Stromal cell of bone marrow (primary cell): ENCODE results near the gene PARVA.

ENCODE experiments used
- DNase-seq: peaks from one replicate; pipeline ENCODE4 v3.0.0-alpha.2; 2012; ENCODE audit warnings: low read depth

PARVA gene

DNA sequence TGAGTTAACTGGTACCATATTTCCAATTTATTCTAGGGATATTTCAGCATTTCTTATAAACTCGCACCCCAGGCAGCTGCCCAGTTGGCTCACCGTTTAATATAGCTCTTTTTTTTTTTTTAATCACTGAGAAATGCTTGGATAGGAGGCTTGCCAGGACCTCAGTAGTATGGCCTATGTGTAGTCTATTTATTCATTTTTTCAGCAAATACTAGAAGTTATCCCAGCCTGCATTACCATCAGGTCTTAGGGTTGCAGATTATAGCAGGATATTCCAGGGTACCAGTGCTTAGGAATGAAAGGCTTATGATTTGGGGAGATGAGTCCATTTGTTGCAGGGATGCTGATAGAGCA, 26.6 kb downstream of the PARVA start:
- DNase-seq: no peak

DNA sequence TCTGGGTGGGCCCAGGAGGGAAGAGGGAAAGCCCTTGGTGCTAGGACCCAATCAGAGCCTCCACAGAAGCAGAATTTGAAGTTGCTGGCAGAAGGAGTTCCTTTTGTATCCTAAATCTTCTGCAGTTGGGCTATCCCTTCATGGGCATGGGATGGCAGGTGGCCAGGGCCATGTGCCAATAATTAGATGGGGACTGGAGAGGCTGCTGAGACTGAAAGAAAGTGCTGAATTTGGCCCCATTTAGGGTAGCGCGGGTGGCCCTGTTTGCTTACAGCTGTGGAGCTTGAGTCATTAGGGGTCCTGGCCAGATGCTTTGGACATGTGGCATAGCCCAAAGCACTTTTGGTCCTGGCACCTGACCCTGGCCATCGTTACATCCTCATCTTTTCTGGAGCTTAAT, 27.1 kb downstream of the PARVA start:
- DNase-seq: no peak

DNA sequence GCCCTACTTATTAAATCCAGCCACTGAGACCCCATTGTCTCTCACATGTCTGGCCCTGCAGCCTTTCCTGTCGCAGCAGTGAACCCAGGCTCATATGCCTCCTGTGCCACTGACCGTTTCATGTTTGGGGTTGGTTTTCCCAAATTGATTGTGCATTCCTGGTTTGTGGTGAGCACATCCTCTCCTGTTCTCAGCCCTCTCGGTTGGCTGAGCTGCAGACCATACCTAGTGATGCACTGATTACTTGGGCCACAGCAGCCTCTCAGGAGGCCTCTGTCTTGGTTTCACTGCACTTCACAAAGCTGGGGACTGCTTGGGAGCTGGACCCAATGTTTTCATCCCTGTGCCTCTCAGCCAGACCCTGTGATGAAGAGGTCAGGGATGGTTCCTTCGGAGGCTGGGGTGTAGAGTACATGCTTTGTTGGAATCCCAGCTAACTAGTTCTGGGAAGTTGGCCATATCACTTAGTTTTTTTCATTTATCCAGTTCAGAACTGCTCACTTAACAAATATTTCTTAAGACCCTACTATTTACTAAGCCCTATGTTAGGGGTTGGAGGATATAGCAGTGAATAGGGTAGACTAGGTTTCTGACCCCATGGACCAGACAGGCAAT, 30.9 kb downstream of the PARVA start:
- DNase-seq: no peak

DNA sequence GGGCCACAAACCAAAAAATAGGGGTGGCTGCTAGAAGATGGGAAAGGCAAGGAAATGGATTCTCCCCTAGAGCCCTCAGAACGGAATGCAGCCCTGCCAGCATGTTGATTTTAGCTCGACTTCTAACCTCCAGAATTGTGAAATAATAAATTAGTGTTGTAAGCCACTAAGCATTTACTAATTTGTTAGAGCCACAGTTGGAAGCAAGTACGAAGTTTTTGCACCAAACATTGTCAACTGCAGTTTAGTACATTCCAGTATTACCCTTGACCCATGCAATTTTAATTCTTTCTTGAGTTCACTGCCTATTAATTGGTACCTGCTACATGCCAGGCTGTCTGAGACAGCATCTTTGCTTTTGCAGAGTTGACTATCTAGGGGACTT, 32.2 kb downstream of the PARVA start:
- no peak for DNase-seq

DNA sequence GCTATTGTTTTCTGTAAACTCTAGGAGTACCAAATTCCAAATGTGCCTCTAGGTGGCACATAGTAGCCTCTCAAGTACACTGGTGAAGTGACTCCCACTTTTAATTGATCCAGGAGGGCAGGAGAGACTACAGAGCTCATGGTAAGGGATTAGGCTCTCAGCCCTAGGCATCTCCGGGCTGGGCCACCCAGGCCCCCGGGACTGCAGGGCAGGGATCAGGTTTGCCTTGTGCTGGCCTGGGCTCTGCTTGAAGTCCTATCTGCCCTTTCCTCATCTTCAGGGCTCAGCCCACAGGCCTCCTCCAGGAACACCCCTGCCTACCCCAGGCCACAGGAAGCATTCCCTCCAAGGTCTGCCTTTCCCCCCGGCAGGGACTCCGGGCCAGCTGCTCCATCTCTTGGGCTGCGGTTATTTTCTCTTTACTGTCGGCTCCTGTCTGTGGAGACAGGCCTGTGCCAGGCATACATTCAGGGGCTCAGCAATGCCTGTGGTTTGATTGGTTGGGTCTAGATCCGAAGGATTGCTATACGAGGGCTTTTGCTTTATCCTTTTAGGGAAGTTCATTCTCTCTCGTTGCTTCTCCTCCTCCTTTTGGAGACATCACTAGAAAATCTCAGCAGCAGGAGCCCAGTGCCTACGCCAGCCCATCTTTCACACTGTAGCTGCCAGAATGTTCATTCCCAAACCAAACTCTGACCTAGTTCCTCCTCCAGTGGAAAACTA, 32.8 kb downstream of the PARVA start:
- no peak for DNase-seq

DNA sequence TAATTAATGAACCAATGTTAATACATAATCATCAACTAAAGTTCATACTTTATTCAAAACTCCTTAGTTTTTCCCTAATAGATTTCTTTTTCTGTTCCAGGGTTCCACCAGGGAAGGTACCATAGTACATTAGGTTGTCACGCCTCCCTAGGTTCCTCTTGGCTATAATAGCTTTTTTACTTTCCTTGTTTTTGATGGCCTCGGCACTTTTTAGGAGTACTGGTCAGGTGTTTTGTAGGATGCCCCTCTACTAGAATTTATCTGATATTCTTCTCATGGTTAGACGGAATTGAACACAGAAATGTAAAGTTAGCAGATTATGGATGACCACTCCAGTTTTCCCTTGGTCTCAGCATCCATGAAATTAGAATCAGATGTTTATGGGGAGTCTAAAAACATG, 34.0 kb downstream of the PARVA start:
- DNase-seq: no peak

DNA sequence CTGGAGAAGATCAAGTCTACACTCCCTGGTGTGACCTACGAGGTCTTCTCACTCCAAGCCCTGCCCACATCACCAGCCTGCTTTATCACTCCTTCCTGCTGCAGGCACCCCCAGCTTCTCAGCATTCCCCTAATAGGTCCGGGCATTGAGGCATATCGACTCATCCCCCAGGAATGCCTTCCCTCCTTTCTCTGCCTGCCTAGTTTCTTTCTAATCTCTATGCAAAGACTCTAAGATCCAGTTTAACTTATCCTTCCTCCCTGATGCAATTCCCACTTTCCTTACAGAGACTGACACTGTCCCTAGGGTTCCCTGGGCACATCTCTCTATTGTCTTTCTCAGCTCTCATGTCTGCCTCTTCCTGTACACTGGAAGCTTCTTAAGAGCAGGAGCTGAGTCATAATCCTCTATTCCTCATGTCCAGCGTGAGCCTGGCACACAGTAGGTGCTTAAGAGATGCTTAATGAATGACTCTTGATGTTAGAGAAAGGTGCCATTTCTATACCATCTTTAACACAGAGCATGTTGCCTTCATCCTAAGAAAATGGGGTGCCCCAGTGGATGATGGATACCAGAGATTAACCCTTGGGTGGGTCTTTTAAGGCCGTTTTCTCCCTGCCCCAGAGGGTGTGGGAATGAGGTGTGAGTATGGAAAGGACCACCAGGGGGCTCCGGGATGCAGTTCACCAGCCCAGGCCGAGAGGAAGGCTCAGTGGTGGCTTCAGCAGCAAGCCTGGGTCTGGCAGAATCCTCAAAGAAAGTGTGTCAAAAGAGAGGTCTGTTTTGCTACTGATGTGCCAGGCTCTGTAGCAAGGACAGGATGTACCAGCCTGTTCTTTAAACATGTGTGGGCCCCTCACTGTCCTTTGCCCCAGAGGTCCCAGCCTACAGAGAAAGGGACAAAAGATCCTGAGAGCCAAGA, 34.7 kb downstream of the PARVA start:
- peak; percentile 78 for DNase-seq

DNA sequence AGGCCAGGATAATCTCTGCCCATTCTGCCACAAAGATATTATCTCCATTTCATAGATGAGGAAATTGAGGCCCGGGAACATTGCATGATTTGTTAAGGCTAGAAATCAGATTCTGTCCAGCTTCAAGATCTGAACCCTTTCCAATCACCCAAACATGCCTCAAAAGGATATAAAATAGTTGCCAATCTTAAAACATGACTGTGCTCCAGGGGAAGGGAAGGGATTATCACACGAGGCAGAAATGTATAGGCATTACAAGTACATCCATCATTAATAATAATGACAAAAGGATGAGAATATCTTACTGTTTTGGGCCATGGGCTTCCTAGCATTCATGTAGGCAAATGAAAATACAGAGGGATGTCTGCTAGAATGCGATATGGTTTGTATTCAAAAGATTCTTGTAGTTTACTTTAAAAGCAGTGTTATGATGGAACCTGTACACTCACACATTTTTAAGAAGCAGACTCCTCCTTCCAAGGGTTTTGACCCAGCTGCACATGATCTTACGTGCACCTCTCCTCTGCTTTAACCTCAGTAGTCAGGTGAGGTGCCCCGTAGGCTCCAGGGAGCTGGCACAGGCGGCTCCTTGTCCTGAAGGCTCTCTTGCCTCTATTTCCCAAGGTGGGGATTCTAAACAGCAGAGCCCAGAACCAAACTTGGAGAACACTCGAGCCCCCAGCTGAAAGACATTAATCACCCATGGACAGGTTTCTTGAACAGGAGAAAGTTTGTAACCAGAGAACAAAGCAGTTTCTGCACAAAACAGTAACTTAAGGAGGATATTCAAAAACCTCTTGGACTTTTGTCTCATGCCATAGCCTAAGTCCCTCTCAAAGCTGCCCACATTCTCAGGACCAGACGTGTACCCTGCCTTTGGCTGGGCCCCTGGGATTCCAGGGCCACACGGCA, 36.0 kb downstream of the PARVA start:
- DNase-seq: no peak

DNA sequence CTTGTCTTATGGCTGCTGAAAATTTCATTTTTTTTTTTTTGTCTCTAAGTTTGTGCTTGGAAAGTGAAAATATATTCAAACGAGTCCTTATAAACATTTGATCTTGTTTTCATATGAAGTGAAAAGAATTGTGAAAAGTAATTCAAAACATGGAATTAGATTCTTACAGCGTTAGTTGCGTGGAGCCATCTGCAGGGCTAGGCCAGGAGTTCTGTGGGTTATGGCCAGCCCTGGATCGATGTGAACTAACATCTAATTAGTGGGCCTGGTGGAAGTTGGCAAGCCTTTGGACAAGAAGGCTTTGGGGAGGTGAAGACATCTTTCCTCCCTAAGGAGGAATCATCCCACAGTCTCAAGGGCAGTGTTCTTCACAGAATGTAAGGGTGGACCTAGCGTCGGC, 37.2 kb downstream of the PARVA start:
- DNase-seq: no peak

DNA sequence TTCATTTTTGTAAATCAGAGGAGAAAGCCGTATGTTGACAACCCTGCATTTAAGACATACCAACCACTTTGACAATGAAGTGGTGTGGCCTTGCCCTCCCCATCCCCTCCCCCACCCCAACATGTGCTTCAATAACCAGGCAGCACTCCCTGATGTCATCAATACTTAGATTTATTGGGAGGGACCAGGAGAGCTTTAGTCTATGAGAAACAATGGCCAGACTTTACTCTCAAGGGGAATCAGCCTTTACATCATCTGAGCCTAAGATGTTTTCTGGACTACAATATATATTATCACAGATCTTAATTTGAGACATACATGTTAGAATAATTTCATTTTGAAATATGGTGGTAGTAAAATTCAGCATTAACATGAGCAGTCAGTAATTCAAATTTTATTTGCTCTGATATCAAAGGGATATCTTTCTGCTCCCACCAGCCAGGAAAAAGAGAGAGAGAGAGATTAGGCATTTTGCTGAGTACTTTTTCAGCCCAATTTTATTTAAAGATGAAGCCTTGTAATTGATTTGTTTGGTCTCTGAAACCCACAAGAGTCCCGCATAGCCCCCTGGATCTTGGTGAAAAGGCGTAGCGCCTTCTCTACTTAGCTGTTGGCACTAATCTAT, 38.1 kb downstream of the PARVA start:
- no peak for DNase-seq

DNA sequence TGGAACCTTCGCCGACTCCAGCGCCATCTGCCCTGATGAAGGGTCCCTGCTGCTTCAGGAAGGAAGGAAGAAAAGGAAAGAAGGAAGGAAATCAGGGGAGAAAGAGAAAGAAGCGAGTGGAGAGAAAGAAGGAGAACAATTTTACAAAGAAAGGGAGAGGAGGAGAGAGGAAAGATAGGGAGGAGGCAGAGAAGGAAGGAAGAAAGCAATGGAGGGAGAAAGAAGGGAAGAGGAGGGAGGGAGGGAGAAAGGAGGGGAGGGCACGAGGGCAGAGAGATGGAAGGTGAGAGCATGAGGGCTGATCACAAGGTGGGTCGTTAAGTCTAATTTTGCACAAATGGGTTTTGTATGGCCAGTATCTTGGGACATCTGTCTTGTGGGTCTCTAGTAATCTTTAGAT, 39.2 kb downstream of the PARVA start:
- no peak for DNase-seq

DNA sequence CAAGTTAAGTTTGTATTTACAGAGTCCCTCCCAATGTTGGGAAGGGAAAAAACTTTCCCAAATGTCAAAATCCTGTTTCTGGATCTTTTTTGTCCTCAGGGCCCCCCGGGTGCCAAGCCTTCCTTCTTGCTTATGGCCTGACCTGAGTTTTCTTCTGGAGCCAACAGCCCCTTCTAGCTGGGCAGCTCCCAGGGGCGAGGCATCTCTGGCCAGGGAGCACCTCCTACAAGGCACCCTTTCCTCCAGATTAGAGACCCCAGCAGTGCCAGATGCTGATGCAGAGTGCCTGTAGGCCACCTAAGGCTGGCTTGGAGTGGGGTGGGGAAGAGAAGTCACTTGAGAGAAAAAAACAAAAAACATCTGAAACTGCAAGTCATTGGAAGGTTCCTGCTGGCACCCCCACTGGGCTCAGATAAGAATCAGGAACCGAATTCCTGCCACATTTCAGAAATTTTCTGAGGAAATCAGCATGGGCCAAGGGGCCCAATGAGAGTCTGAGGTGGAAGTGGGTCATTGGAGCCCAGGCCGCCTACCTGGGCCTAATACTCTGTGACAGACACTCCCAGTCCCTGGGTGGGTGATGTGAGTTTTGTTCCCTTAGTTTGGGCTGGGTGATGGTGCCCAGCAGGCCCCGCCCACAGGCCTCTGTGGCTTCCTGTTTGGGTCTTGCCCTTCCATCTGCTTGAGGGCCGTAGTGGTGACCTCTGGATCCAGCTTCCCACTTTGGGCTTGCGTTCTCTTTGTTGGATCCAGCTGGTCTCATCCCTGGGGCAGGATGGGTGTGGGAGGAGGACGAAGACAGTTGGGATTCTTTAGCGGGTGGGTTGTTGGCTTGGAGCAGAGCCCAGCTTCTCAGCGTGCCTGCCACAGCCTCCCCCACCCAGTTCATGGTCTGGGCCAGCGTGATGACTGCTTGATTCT, 40.6 kb downstream of the PARVA start:
- no peak for DNase-seq

DNA sequence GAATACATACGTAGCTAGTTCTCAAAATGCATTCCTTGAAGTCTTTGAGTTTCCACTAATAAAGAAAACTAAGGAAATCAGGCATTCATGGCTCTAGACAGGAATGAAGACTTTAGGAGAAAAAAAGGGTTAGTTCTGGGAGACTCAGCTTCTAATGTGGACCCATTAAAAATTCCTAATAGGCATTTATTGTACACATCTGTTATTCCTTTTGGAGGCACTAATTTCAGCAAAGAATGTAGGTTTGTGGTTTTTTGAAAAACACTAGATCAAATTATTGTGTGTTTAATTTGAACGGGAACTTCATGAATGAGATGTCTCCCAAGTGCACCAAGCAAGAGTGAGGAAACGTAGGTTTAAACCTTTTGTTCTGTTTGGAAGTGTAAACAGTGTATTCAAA, 42.7 kb downstream of the PARVA start:
- no peak for DNase-seq

DNA sequence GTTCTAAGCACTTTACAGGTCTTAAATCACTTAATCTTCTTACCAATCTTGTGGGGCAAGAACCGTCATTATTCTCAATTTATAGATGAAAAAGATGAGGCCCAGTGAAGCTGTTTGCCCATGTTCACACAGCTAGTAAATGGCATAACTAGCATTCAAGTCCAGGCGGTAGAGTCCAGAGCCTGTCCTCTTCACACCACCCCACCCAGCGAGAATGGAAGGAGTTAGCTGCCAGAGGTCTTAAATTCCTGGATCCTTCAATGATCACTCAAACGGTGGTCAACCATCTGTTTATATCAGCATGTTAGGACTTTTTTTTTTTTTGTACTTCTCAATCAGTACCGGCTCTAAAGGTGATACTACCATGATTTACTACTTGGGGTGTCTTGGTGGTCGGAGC, 43.3 kb downstream of the PARVA start:
- DNase-seq: no peak

DNA sequence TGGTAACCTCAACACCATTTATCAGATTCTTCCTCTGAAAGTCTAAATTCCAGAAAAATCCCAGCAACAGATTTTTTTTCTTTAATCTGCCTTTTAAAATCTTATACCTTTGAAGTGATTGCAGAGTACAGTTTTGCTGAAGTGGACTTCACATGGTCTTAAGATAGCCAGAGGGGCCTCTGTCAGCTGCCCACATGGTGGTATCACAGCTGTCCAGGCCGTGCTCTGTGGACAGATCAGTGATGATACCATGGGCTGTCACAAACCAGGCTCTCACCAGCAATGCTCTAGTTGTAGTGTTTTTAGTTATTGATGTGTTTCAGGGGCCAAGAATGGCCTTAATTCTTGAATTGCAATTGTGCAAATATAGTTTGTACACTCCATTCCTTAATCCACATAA, 44.0 kb downstream of the PARVA start:
- DNase-seq: no peak

DNA sequence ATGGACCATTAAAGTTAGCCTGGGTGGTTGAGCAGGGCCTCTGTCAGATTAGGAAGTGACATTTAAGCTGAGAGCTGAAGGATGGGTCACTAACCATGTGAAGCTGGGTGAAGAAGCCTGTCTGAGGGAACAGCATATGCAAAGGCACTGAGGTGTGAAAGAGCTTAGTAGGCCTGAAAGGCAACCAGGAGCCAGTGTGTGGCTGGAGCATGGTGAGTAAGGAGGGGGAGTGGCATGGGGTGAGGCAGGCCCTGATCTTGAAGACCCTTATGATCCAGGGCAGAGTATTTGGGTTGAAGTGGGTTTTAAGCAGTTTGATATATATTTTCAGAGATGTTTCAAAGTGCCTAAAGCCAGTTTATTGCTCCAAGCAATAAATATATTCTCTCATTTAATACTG, 48.8 kb downstream of the PARVA start:
- DNase-seq: no peak

DNA sequence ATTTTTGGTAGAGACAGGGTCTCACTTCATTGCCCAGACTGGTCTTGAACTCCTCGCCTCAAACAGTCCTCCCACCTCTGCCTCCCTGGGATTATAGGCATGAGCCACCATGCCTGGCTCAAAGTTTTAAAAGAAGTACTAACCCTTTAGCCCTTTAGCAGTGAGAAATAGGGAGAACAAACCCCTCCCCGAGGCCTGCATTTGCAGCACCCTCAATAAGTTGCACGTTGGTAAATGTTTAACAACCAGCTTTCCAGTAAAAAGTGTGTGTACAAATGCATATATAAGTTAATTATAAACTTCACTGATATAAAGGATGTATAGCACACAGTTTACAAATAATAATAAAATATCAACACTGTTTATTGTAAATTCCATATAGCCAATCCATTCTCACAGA, 51.8 kb downstream of the PARVA start:
- no peak for DNase-seq

DNA sequence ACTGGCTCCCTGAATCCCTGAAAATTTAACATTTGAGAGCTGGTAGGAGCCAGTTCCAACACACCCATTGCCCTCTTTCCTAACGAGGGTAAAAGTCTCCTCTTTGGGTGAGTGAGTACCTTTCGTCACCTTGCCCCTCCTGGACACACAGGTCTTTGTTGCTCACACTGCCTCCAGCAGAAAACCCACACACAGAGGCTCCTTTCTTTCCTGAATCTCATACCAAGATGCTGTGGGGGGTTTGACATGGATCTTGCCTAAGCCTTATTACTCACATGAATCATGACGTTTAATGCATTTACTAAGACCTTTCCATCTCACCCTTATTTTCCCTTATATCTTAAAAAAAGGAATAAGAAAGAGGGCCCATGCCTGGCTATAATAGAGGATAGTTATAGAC, 53.0 kb downstream of the PARVA start:
- no peak for DNase-seq

DNA sequence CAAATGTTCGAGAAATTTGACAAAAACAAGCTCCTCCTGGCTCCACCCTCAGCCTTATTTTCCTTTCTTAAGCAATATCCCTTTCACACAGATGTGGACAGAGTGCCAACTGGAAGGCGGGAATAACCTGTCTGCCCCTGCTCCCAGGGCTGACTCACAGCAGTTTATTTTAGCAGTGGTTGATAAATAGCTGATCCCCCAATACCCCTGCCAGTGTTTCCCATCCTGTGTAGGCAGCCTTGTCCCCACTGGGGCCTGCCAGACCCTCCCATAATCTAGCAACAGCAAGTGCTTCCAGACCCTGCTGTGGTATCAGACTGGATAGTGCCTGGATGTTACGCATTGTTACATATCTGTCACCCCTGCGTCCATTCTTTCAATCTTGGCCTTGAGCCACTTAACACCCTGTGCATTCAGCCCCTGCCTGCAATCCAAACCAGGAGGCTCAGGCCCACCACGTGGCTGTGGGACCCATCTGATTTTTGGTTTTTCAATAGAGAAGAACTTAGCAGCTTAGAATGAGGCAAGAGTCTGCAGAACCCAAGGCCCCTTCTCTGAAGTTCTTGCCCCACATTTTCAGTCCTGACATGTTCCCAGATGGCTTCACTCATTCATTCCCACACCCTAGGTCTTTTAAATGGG, 53.7 kb downstream of the PARVA start:
- peak; percentile 85 for DNase-seq

DNA sequence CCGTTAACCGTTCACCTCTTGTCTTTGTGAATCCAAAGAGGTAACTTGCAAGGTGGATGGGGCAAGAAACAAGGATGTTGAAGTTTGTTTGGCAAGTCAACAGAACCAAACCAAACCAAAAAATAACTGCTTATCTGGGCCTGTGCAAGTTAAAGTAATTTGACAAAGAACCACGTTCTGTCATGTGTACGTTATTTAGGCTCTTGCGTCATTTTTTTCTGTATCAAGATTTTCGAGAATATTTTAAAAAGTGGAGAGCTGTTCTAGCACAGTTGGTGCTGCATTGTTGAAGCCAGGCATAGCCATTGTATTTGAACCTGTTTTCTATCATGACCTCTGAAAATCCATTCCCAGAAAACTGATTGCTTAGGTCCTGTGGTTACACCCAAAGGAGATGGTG, 55.1 kb downstream of the PARVA start:
- DNase-seq: no peak
